GM12878 (cell line): ENCODE measurements around the gene AKAP17A. TPM values are rescaled to one million over a fixed set of nuclear protein-coding genes. Genes with fewer than 3 reads are reported as not detected.

Experiments
- ATAC-seq: fragments of 200-7000 bp; cut with Tn5 transposase; 3 replicates; pipeline ENCODE4 v1.9.1; 2020; ENCODE audit warnings: mild to moderate bottlenecking, moderate library complexity
- BruUV-seq: library from RNA; stranded (reverse); fragments of 400-500 nt; replicated peaks from 2 replicates; lab custom pipeline; 2021; lab: Mats Ljungman, UMichigan
- CTCF ChIA-PET: fragments of 300-600 bp; sonication (Branson Sonifier 250); formaldehyde crosslinking; extraction: SDS; loops from one replicate; lab custom pipeline; 2021; ENCODE audit warnings: inconsistent platforms; lab: Yijun Ruan, JAX
- POLR2A ChIA-PET: fragments of 350-600 bp; formaldehyde crosslinking; extraction: SDS; loops from one replicate; lab custom pipeline; 2021; ENCODE audit warnings: inconsistent platforms; lab: Charles Lee
- RAD21 ChIA-PET: fragments of 300-600 bp; sonication (Branson Sonifier 250); formaldehyde crosslinking; loops from one replicate; lab custom pipeline; 2023; ENCODE audit warnings: antibody characterized with exemption; ENCODE audit not compliant: unreplicated experiment; lab: Charles Lee
- SMC1A ChIA-PET: fragments of 300-600 bp; sonication (Branson Sonifier 250); formaldehyde crosslinking; loops from one replicate; lab custom pipeline; 2023; ENCODE audit not compliant: unreplicated experiment, uncharacterized antibody; lab: Charles Lee
- DNase-seq: peaks from one replicate; pipeline ENCODE4 v3.0.0-alpha.2; 2011; ENCODE audit warnings: low read depth, low spot score
- FAIRE-seq: peaks from 3 replicates; lab custom pipeline; 2011; peaks lifted over from hg19 to GRCh38; lab: Jason Lieb, UNC
- H2AFZ ChIP-seq: 2 replicates; pipeline ENCODE4 v1.6.0; 2011; ENCODE audit warnings: low read depth, low read length, control low read depth; ENCODE audit not compliant: control insufficient read depth
- H3K27ac ChIP-seq: 2 replicates; pipeline ENCODE4 v1.5.1; 2011; ENCODE audit warnings: control low read depth; ENCODE audit not compliant: control insufficient read depth, insufficient read depth
- H3K27me3 ChIP-seq, 2 experiments: replicated peaks in 1 of 2; 2 replicates each; pipeline versions ENCODE4 v1.6.0 to v1.6.1; 2011; ENCODE audit warnings: low read length in 1 of 2; ENCODE audit not compliant: control insufficient read depth in 2 of 2, insufficient read depth in 2 of 2
- H3K36me3 ChIP-seq, 2 experiments: 2 replicates each; pipeline ENCODE4 v1.5.1; 2011; ENCODE audit warnings: low read length in 1 of 2; ENCODE audit not compliant: control insufficient read depth in 2 of 2, insufficient read depth in 2 of 2
- H3K4me1 ChIP-seq: 2 replicates; pipeline ENCODE4 v1.6.1; 2011; ENCODE audit warnings: mild to moderate bottlenecking, low read length, moderate library complexity, mixed read lengths; ENCODE audit not compliant: control insufficient read depth, insufficient read depth
- H3K4me2 ChIP-seq: 2 replicates; pipeline ENCODE4 v1.6.0; 2011; ENCODE audit warnings: control low read depth; ENCODE audit not compliant: control insufficient read depth, insufficient read depth
- H3K4me3 ChIP-seq: fragments of 200-600 bp; sonication (generic); 2 replicates; pipeline ENCODE4 v1.5.1; 2016
- H3K79me2 ChIP-seq: 2 replicates; pipeline ENCODE4 v1.6.0; 2011; ENCODE audit warnings: low read length; ENCODE audit not compliant: control insufficient read depth, insufficient read depth
- H3K9ac ChIP-seq: 2 replicates; pipeline ENCODE4 v1.8.0; 2011; ENCODE audit warnings: low read length, control low read depth, mixed read lengths; ENCODE audit not compliant: control insufficient read depth, insufficient read depth
- H3K9me3 ChIP-seq: replicated peaks from 3 replicates; pipeline ENCODE4 v1.5.1; 2011; ENCODE audit warnings: mild to moderate bottlenecking, low read length; ENCODE audit not compliant: control insufficient read depth, insufficient read depth
- H4K20me1 ChIP-seq: 2 replicates; pipeline ENCODE4 v1.6.0; 2011; ENCODE audit not compliant: control insufficient read depth, insufficient read depth
- BHLHE40 ChIP-seq, 2 experiments: fragments of 450-650 bp in 1 of 2; IDR thresholded peaks; 2 replicates each; pipeline ENCODE4 v1.6.1; 2011 to 2017; ENCODE audit warnings: low read depth in 2 of 2, borderline replicate concordance in 1 of 2, improper control_type of control experiment in 1 of 2, low read length in 1 of 2, mild to moderate bottlenecking in 1 of 2
- CUX1 ChIP-seq: IDR thresholded peaks from 2 replicates; pipeline ENCODE4 v1.6.1; 2012; ENCODE audit warnings: improper control_type of control experiment, low read depth, low read length; ENCODE audit not compliant: insufficient replicate concordance
- RFX5 ChIP-seq: IDR thresholded peaks from 2 replicates; pipeline ENCODE4 v1.6.1; 2011; ENCODE audit warnings: low read depth, low read length, improper control_type of control experiment
- SPI1 ChIP-seq: IDR thresholded peaks from 2 replicates; pipeline ENCODE4 v1.6.1; 2011; ENCODE audit warnings: low read depth, mild to moderate bottlenecking, low read length, moderate library complexity, borderline replicate concordance; ENCODE audit not compliant: insufficient read depth
- WGBS: methylation state at CpG from one replicate; pipeline ENCODE4 v1.1.6; 2016; ENCODE audit warnings: low lambda C conversion rate; ENCODE audit not compliant: insufficient replicate concordance, insufficient coverage; ENCODE audit errors: missing lambda C conversion rate; 5-methylcytosine and 5-hydroxymethylcytosine counted together
- in situ Hi-C: fragments of 300-500 bp; cut with MboI; formaldehyde crosslinking; loops from 9 replicates; pipeline ENCODE4 v1.14.3; 2018; ENCODE audit warnings: mixed read lengths
- intact Hi-C: fragments of 100-400 bp; cut with micrococcal nuclease; formaldehyde crosslinking; loops from one replicate; pipeline ENCODE4 v1.14.2; 2022; ENCODE audit not compliant: unreplicated experiment
- polyA plus RNA-seq, 11 experiments: library from polyadenylated mRNA; depleted of rRNA in 4 of 11; unstranded in 6 of 11; stranded (reverse) in 5 of 11; fragments of >200 nt; fragmentation: Nextera tagmentation in 4 of 11; fragmentation: Illumina TruSeq in 1 of 11; extraction: Ambion mirVana in 4 of 11; extraction: Trizol in 1 of 11; gene quantifications; 1 replicate in 1 of 11; 2 replicates in 10 of 11; pipeline versions ENCODE4 v1.2.1 to v1.2.3, GENCODE V29; 2011 to 2016; ENCODE audit warnings: inconsistent platforms in 2 of 11, missing spikeins in 2 of 11, low read depth in 1 of 11
- total RNA-seq, 4 experiments: library from RNA; depleted of rRNA in 3 of 4; stranded (reverse); fragments of >200 nt in 3 of 4; fragmentation: Illumina TruSeq in 1 of 4; extraction: Trizol in 1 of 4; gene quantifications; 2 replicates each; pipeline versions ENCODE4 v1.2.1 to v1.2.3, GENCODE V29; 2013 to 2021

The AKAP17A gene
- total and polyA plus RNA-seq, 10 of the 15 experiments (the other 5 are each of a cell fraction or from before 2014, with no cell fraction given) = 3.0 to 55.8 (median 25.5) TPM

DNA sequence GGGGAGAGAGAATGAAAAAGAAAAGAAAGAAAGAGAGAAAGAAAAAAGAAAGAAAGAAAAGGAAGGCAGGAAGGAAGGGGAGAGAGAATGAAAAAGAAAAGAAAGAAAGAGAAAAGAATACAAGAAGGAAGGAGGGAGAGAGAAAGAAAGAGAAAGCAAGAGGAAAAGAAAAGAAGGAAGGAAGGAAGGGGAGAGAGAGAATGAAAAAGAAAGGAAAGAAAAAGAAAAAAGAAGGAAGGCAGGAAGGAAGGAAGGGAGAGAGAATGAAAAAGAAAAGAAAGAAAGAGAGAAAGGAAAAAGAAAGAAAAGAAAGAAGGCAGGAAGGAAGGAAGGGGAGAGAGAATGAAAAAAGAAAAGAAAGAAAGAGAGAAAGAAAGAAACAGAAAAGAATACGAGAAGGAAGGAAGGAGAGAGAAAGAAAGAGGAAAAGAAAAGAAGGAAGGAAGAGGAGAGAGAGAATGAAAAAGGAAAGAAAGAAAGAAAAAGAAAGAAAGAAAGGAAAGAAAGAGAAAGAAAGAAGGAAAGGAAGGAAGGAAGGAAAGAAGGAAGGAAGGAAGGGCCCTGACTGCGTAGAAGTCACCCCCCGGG, 39.4 kb upstream of the AKAP17A start (continued):
- TF ChIP-seq CUX1 = no peak

DNA sequence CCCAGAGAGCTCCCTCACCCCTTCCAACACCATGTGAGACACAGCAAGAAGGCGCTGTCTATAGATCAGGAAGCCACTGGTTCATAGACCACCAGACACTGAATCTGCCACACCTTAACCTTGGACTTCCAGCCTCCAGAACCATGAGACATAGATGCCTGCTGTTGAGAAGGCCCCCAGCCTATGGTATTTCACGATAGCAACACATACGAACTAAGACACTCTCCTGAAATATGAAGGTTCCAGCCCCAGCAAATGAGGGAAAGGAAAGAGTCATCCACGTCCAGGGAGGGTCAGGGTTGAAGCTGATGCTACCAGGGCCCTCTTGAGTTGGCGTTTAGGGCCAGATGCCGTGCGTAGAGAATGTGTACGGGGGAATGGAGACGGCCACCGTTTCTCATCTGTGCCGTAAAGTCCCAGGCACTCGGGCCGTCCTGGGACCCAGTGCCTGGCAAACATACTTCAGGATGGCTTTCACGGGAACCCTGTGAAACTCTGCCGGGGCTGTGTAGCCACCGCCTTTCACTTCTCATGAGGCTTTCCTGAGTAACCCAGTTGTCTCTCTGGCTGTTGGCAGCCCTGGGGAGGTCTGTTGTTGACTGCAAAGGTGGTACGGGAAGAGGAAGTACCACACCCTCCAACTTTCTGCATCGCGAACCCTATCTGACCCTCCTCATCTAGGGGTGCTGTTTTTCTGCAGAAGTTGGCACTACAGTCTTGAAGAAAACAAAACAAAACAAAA, 36.8 kb upstream of the AKAP17A start:
- ATAC-seq (peak; percentile 86), FAIRE-seq (no peak), DNase-seq (no peak)
- Histone ChIP-seq H3K9me3 (peaks cover 3% of the 10 kb centered on the region; the same call in 1 of the 3 replicates), H3K27ac (peak overlapping the region; percentile 4; the same call in 1 of the 2 replicates), H3K4me2 (peak overlapping the region; percentile 68), H3K4me3 (peak overlapping the region; percentile 32; the same call in 1 of the 2 replicates), H3K79me2 (no peaks in the 10 kb centered on the region), H3K36me3 (no peaks in the 10 kb centered on the region), H2AFZ (peak overlapping the region; percentile 37), H3K27me3 (no peaks in the 10 kb centered on the region), H3K9ac (no peak overlapping the region; the same call in 1 of the 2 replicates), H4K20me1 (no peaks in the 10 kb centered on the region), H3K4me1 (peaks cover 7% of the 10 kb centered on the region)
- WGBS = 6% methylated on average over 19 of the region's 19 CpGs
- POLR2A ChIA-PET = no interaction called here
- intact Hi-C loops = no loop called here
- in situ Hi-C loops = no loop called here
- CTCF ChIA-PET = no interaction called here
- SMC1A ChIA-PET = no interaction called here
- BruUV-seq = no TSS peak
- TF ChIP-seq BHLHE40 (IDR thresholded peaks at IDR 0.05; ENCODE audit: borderline replicate concordance in 1 of 2, low read depth in 2 of 2, low read length in 1 of 2) = no peak
- 0 out of 2 replicates have a peak, but pooled peaks have one; percentile 20 for TF ChIP-seq SPI1
- TF ChIP-seq RFX5 = no peak
- TF ChIP-seq, all 136 proteins: peak for 1
- RAD21 ChIA-PET = no interaction called here
